Suppressor macrophage (primary cell): ENCODE data around the gene RPL13A.
"Not testable (repeated sequence)": the region's sequence is repeated elsewhere in the genome, so short reads cannot be mapped to it uniquely, and the experiment has no call there.

Experiments
- DNase-seq, 4 experiments: peaks; one replicate each; pipeline ENCODE4 v3.0.0-alpha.2; 2020 to 2022
- total RNA-seq, 17 experiments: gene quantifications; one replicate each; lab custom pipeline; 2026; ENCODE audit warnings: mixed read lengths in 6 of 17, inconsistent platforms in 3 of 17; lab: John Stamatoyannopoulos, UW

RPL13A gene
- 233 to 706 (median 445) reads per million in 17 experiments for total RNA-seq

GRCh38 chr19:49487277-49488045, at the start of gene RPL13A:
Gene RPL13A, plus strand, starts transcription at chr19:49487608. Its CDS starts 22 bp downstream, at chr19:49487630.
- peak; percentile 100 for DNase-seq

GRCh38 chr19:49438261-49438660, 49.1 kb upstream of the RPL13A start:
- DNase-seq: no peak

- no peak for DNase-seq
Observed at GRCh38 chr19:49439836-49440235, 47.6 kb upstream of the RPL13A start.

- DNase-seq: no peak
Observed at GRCh38 chr19:49440439-49441209, 46.8 kb upstream of the RPL13A start.

- DNase-seq: peak; percentile 33 to 69 (median 50)
Observed at GRCh38 chr19:49441210-49441959, 46.0 kb upstream of the RPL13A start, which contains the start of gene SLC17A7. Gene SLC17A7, minus strand, starts transcription at chr19:49441527. Its CDS starts 148 bp downstream, at chr19:49441379.

- no peak for DNase-seq
Observed at GRCh38 chr19:49441960-49442350, 45.5 kb upstream of the RPL13A start.

- peak in 2 of 4 experiments; percentile 20 to 28 for DNase-seq
Observed at GRCh38 chr19:49442354-49442753, 45.1 kb upstream of the RPL13A start.

- DNase-seq: peak; percentile 72 to 91 (median 82)
Observed at GRCh38 chr19:49442771-49443365, 44.5 kb upstream of the RPL13A start.

- peak; percentile 95 to 97 (median 97) for DNase-seq
Observed at GRCh38 chr19:49443366-49444099, 43.9 kb upstream of the RPL13A start.

GRCh38 chr19:49444100-49444700, 43.2 kb upstream of the RPL13A start:
- DNase-seq: not testable (repeated sequence)

GRCh38 chr19:49445997-49446396, 41.4 kb upstream of the RPL13A start:
- DNase-seq: peak in 2 of 4 experiments; percentile 16 to 22

GRCh38 chr19:49447485-49448431, 39.6 kb upstream of the RPL13A start:
- no peak for DNase-seq

- no peak for DNase-seq
Observed at GRCh38 chr19:49448432-49448786, 39.0 kb upstream of the RPL13A start.

GRCh38 chr19:49450405-49450804, 37.0 kb upstream of the RPL13A start:
- no peak for DNase-seq

GRCh38 chr19:49451430-49452181, 35.8 kb upstream of the RPL13A start, which contains the start of gene PIH1D1:
Gene PIH1D1, minus strand, starts transcription at chr19:49451814. Its CDS starts 240 bp downstream, at chr19:49451574.
- peak; percentile 97 to 100 (median 98) for DNase-seq

GRCh38 chr19:49453013-49453756, 34.2 kb upstream of the RPL13A start, which contains the start of gene ALDH16A1:
Gene ALDH16A1, plus strand, starts transcription at chr19:49453225. Its CDS starts 107 bp downstream, at chr19:49453332.
- DNase-seq: peak; percentile 98 to 100 (median 99)

GRCh38 chr19:49453757-49454240, 33.6 kb upstream of the RPL13A start:
- DNase-seq: peak in 2 of 4 experiments; percentile 28 to 37

- DNase-seq: no peak
Observed at GRCh38 chr19:49455773-49456172, 31.6 kb upstream of the RPL13A start.
